WTC11 (cell line): ENCODE data around the gene HIP1. TPM values are rescaled to one million over a fixed set of nuclear protein-coding genes. Genes with fewer than 3 reads are reported as not detected.

ENCODE experiments used
- ATAC-seq: fragments of 200-7000 bp; cut with Tn5 transposase; 2 replicates; pipeline ENCODE4 v1.10.0; 2021; ENCODE audit warnings: mild to moderate bottlenecking, moderate library complexity
- CTCF ChIA-PET: fragments of 300-600 bp; sonication (Branson Sonifier 250); formaldehyde crosslinking; loops from one replicate; lab custom pipeline; 2021; ENCODE audit warnings: antibody characterized with exemption; lab: Charles Lee
- POLR2A ChIA-PET: fragments of 350-600 bp; sonication (Branson Sonifier 250); formaldehyde crosslinking; loops from one replicate; lab custom pipeline; 2021; ENCODE audit warnings: antibody characterized with exemption; lab: Charles Lee
- DNase-seq: peaks from one replicate; pipeline ENCODE4 v3.0.0; 2021; ENCODE audit warnings: low spot score
- H3K27ac Mint-ChIP-seq: 2 replicates; pipeline ENCODE4 v1.8.0; 2021; ENCODE audit warnings: mixed read lengths
- H3K27me3 Mint-ChIP-seq: 2 replicates; pipeline ENCODE4 v1.8.0; 2021; ENCODE audit warnings: low read depth, mild to moderate bottlenecking, moderate library complexity, mixed read lengths
- H3K36me3 Mint-ChIP-seq: 2 replicates; pipeline ENCODE4 v1.8.0; 2021; ENCODE audit warnings: mixed read lengths
- H3K4me1 Mint-ChIP-seq: 2 replicates; pipeline ENCODE4 v1.8.0; 2022; ENCODE audit warnings: mixed read lengths
- H3K4me3 Mint-ChIP-seq: 2 replicates; pipeline ENCODE4 v1.8.0; 2021; ENCODE audit warnings: mild to moderate bottlenecking, moderate library complexity, mixed read lengths
- H3K9me3 Mint-ChIP-seq: 2 replicates; pipeline ENCODE4 v1.8.0; 2021; ENCODE audit warnings: mixed read lengths
- AFF4 ChIP-seq: sonication (generic); formaldehyde crosslinking; IDR thresholded peaks from 2 replicates; pipeline ENCODE4 v1.8.1; 2023; ENCODE audit warnings: mild to moderate bottlenecking, missing genetic modification reagents, borderline replicate concordance
- E2F5 ChIP-seq: sonication (generic); formaldehyde crosslinking; IDR thresholded peaks from 2 replicates; pipeline ENCODE4 v1.8.1; 2022; ENCODE audit warnings: mild to moderate bottlenecking, moderate library complexity, missing genetic modification reagents
- ERG ChIP-seq: fragments of 250-450 bp; sonication (Bioruptor Pico); IDR thresholded peaks from 2 replicates; pipeline ENCODE4 v1.8.0; 2021; ENCODE audit warnings: mild to moderate bottlenecking
- HMGA2 ChIP-seq: fragments of 250-450 bp; sonication (Bioruptor Pico); IDR thresholded peaks from 2 replicates; pipeline ENCODE4 v1.4.0; 2021; ENCODE audit warnings: mild to moderate bottlenecking, moderate library complexity
- JAZF1 ChIP-seq: fragments of 250-450 bp; sonication (Bioruptor Pico); IDR thresholded peaks from 2 replicates; pipeline ENCODE4 v1.9.0; 2021; ENCODE audit warnings: moderate library complexity, mild to moderate bottlenecking, inconsistent platforms
- NR2C2 ChIP-seq: sonication (generic); formaldehyde crosslinking; IDR thresholded peaks from 2 replicates; pipeline ENCODE4 v1.8.0; 2022; ENCODE audit warnings: mild to moderate bottlenecking, missing genetic modification reagents
- RELA ChIP-seq: sonication (generic); formaldehyde crosslinking; IDR thresholded peaks from 2 replicates; pipeline ENCODE4 v1.8.1; 2022; ENCODE audit warnings: missing genetic modification reagents, mild to moderate bottlenecking, borderline replicate concordance
- RORB ChIP-seq: fragments of 250-450 bp; sonication (Bioruptor Pico); IDR thresholded peaks from 2 replicates; pipeline ENCODE4 v1.9.0; 2021; ENCODE audit warnings: mild to moderate bottlenecking
- TEAD4 ChIP-seq: sonication (generic); formaldehyde crosslinking; IDR thresholded peaks from 2 replicates; pipeline ENCODE4 v1.8.0; 2022; ENCODE audit warnings: mild to moderate bottlenecking, missing genetic modification reagents
- ZMAT4 ChIP-seq: fragments of 250-450 bp; sonication (Bioruptor Pico); IDR thresholded peaks from 2 replicates; pipeline ENCODE4 v1.9.0; 2021; ENCODE audit warnings: mild to moderate bottlenecking
- ZNF121 ChIP-seq: sonication (generic); formaldehyde crosslinking; IDR thresholded peaks from 2 replicates; pipeline ENCODE4 v1.8.0; 2023; ENCODE audit warnings: missing genetic modification reagents
- ZNF232 ChIP-seq: sonication (generic); formaldehyde crosslinking; IDR thresholded peaks from 2 replicates; pipeline ENCODE4 v1.8.0; 2022; ENCODE audit warnings: mild to moderate bottlenecking, missing genetic modification reagents
- total RNA-seq: library from RNA; stranded (reverse); gene quantifications from 3 replicates; pipeline ENCODE4 v1.2.3, GENCODE V29; 2021
- TF ChIP-seq, protein P1 (sequence below): fragments of 250-450 bp; sonication (Bioruptor Pico); IDR thresholded peaks from 2 replicates; pipeline ENCODE4 v1.9.0; 2021; ENCODE audit warnings: mild to moderate bottlenecking, borderline replicate concordance
- TF ChIP-seq, protein P2 (sequence below): sonication (generic); formaldehyde crosslinking; IDR thresholded peaks from 2 replicates; pipeline ENCODE4 v1.8.1; 2023; ENCODE audit warnings: mild to moderate bottlenecking, moderate library complexity, missing genetic modification reagents

HIP1 gene
- total RNA-seq, 1 experiment from 2014 or later = 75.8 TPM

GRCh38 chr7:75614401-75614800, 124.3 kb downstream of the HIP1 start:
- no peaks in the 10 kb centered on the region for H3K27me3 Mint-ChIP-seq
- DNase-seq (no peak), ATAC-seq (no peak)
- TF ChIP-seq HMGA2 (CRISPR knock-in tag) (no peak), ZNF232 (CRISPR knock-in tag) (no peak), RELA (CRISPR knock-in tag) (no peak), E2F5 (no peak), AFF4 (CRISPR knock-in tag) (no peak), TEAD4 (CRISPR knock-in tag) (no peak), JAZF1 (CRISPR knock-in tag) (no peak), ERG (no peak), RORB (CRISPR knock-in tag) (no peak), NR2C2 (no peak), ZNF121 (CRISPR knock-in tag) (no peak), ZMAT4 (CRISPR knock-in tag) (no peak)
- TF ChIP-seq, protein P1, sequence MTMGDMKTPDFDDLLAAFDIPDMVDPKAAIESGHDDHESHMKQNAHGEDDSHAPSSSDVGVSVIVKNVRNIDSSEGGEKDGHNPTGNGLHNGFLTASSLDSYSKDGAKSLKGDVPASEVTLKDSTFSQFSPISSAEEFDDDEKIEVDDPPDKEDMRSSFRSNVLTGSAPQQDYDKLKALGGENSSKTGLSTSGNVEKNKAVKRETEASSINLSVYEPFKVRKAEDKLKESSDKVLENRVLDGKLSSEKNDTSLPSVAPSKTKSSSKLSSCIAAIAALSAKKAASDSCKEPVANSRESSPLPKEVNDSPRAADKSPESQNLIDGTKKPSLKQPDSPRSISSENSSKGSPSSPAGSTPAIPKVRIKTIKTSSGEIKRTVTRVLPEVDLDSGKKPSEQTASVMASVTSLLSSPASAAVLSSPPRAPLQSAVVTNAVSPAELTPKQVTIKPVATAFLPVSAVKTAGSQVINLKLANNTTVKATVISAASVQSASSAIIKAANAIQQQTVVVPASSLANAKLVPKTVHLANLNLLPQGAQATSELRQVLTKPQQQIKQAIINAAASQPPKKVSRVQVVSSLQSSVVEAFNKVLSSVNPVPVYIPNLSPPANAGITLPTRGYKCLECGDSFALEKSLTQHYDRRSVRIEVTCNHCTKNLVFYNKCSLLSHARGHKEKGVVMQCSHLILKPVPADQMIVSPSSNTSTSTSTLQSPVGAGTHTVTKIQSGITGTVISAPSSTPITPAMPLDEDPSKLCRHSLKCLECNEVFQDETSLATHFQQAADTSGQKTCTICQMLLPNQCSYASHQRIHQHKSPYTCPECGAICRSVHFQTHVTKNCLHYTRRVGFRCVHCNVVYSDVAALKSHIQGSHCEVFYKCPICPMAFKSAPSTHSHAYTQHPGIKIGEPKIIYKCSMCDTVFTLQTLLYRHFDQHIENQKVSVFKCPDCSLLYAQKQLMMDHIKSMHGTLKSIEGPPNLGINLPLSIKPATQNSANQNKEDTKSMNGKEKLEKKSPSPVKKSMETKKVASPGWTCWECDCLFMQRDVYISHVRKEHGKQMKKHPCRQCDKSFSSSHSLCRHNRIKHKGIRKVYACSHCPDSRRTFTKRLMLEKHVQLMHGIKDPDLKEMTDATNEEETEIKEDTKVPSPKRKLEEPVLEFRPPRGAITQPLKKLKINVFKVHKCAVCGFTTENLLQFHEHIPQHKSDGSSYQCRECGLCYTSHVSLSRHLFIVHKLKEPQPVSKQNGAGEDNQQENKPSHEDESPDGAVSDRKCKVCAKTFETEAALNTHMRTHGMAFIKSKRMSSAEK (CRISPR knock-in tag) = no peak
- TF ChIP-seq, protein P2, sequence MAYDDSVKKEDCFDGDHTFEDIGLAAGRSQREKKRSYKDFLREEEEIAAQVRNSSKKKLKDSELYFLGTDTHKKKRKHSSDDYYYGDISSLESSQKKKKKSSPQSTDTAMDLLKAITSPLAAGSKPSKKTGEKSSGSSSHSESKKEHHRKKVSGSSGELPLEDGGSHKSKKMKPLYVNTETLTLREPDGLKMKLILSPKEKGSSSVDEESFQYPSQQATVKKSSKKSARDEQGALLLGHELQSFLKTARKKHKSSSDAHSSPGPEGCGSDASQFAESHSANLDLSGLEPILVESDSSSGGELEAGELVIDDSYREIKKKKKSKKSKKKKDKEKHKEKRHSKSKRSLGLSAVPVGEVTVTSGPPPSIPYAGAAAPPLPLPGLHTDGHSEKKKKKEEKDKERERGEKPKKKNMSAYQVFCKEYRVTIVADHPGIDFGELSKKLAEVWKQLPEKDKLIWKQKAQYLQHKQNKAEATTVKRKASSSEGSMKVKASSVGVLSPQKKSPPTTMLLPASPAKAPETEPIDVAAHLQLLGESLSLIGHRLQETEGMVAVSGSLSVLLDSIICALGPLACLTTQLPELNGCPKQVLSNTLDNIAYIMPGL (CRISPR knock-in tag) = no peak
- H3K4me3 Mint-ChIP-seq = no peak overlapping the region
- peaks cover 12% of the 10 kb centered on the region for H3K4me1 Mint-ChIP-seq
- CTCF ChIA-PET = interaction anchor here (1.3 to 2.5 kb wide), 2 partner anchors 123 to 148 kb away, joined by 3 to 6 read pairs; no protein-coding TSS in a partner anchor
- 0 out of 2 replicates have a peak, but pooled peaks cover 5% of the 10 kb centered on the region for H3K36me3 Mint-ChIP-seq
- POLR2A ChIA-PET = no interaction called here
- H3K9me3 Mint-ChIP-seq = no peaks in the 10 kb centered on the region
- H3K27ac Mint-ChIP-seq = no peak overlapping the region
